SK-N-SH treated with all-trans-retinoic acid at 6 μM for 48 hours (cell line): Measurements from ENCODE around the gene SF3B6.

ENCODE experiments used
- ATAC-seq: fragments of 200-7000 bp; cut with Tn5 transposase; 3 replicates; pipeline ENCODE4 v1.9.1; 2020; ENCODE audit warnings: mild to moderate bottlenecking, moderate library complexity
- ARNTL ChIP-seq: fragments of 450-650 bp; formaldehyde crosslinking; IDR thresholded peaks from 2 replicates; pipeline ENCODE4 v1.5.0; 2020; ENCODE audit warnings: low read depth, mild to moderate bottlenecking, moderate library complexity, borderline replicate concordance
- BACH2 ChIP-seq: fragments of 250-450 bp; sonication (Bioruptor Pico); IDR thresholded peaks from 2 replicates; pipeline ENCODE4 v1.9.0; 2021; ENCODE audit warnings: mild to moderate bottlenecking, borderline replicate concordance
- CSDC2 ChIP-seq: fragments of 250-450 bp; sonication (Bioruptor Pico); IDR thresholded peaks from 2 replicates; pipeline ENCODE4 v1.5.0; 2020; ENCODE audit warnings: mild to moderate bottlenecking, moderate library complexity
- GLIS3 ChIP-seq: fragments of 250-450 bp; sonication (Bioruptor Pico); IDR thresholded peaks from 2 replicates; pipeline ENCODE4 v1.5.0; 2020; ENCODE audit warnings: mild to moderate bottlenecking, moderate library complexity
- ISL1 ChIP-seq: fragments of 250-450 bp; sonication (Bioruptor Pico); IDR thresholded peaks from 2 replicates; pipeline ENCODE4 v2.1.2; 2022; ENCODE audit warnings: mild to moderate bottlenecking, moderate library complexity
- OSR1 ChIP-seq: fragments of 250-450 bp; sonication (Bioruptor Pico); IDR thresholded peaks from 2 replicates; pipeline ENCODE4 v1.8.0; 2022; ENCODE audit warnings: moderate library complexity, mild to moderate bottlenecking, inconsistent platforms
- PATZ1 ChIP-seq: fragments of 250-450 bp; sonication (Bioruptor Pico); IDR thresholded peaks from 2 replicates; pipeline ENCODE4 v1.8.0; 2020; ENCODE audit warnings: mild to moderate bottlenecking, moderate library complexity, borderline replicate concordance
- POU6F1 ChIP-seq: fragments of 250-450 bp; sonication (Bioruptor Pico); IDR thresholded peaks from 2 replicates; pipeline ENCODE4 v1.8.0; 2021; ENCODE audit warnings: low read depth, mild to moderate bottlenecking, moderate library complexity, borderline replicate concordance
- PPARA ChIP-seq: fragments of 250-450 bp; sonication (Bioruptor Pico); IDR thresholded peaks from 2 replicates; pipeline ENCODE4 v1.5.0; 2020; ENCODE audit warnings: mild to moderate bottlenecking, borderline replicate concordance
- RARB ChIP-seq: fragments of 250-450 bp; sonication (Bioruptor Pico); IDR thresholded peaks from 2 replicates; pipeline ENCODE4 v1.8.0; 2021; ENCODE audit warnings: mild to moderate bottlenecking, moderate library complexity
- SNAI2 ChIP-seq: fragments of 250-450 bp; sonication (Bioruptor Pico); IDR thresholded peaks from 2 replicates; pipeline ENCODE4 v1.5.0; 2020; ENCODE audit warnings: mild to moderate bottlenecking, moderate library complexity
- ZC3H10 ChIP-seq: fragments of 250-450 bp; sonication (Bioruptor Pico); IDR thresholded peaks from 2 replicates; pipeline ENCODE4 v1.5.1; 2021; ENCODE audit warnings: mild to moderate bottlenecking, moderate library complexity
- ZFP3 ChIP-seq: fragments of 250-450 bp; sonication (Bioruptor Pico); IDR thresholded peaks from 2 replicates; pipeline ENCODE4 v1.5.0; 2020; ENCODE audit warnings: mild to moderate bottlenecking, moderate library complexity
- ZFP30 ChIP-seq: fragments of 450-650 bp; formaldehyde crosslinking; IDR thresholded peaks from 2 replicates; pipeline ENCODE4 v1.5.0; 2022; ENCODE audit warnings: mild to moderate bottlenecking, moderate library complexity
- ZNF565 ChIP-seq: fragments of 450-650 bp; formaldehyde crosslinking; conservative IDR thresholded peaks from 2 replicates; pipeline ENCODE4 v1.5.0; 2020; ENCODE audit warnings: low read depth, mild to moderate bottlenecking, moderate library complexity
- ZNF70 ChIP-seq: fragments of 450-650 bp; formaldehyde crosslinking; IDR thresholded peaks from 2 replicates; pipeline ENCODE4 v1.5.0; 2020; ENCODE audit warnings: mild to moderate bottlenecking, moderate library complexity
- ZNF8 ChIP-seq: fragments of 450-650 bp; formaldehyde crosslinking; IDR thresholded peaks from 2 replicates; pipeline ENCODE4 v1.5.0; 2020; ENCODE audit warnings: mild to moderate bottlenecking, moderate library complexity
- TF ChIP-seq, protein P1 (sequence below): fragments of 250-450 bp; sonication (Bioruptor Pico); IDR thresholded peaks from 2 replicates; pipeline ENCODE4 v1.5.0; 2020; ENCODE audit warnings: mild to moderate bottlenecking, moderate library complexity
- TF ChIP-seq, protein P2 (sequence below): fragments of 250-450 bp; sonication (Bioruptor Pico); IDR thresholded peaks from 2 replicates; pipeline ENCODE4 v1.5.1; 2020; ENCODE audit warnings: low read depth, mild to moderate bottlenecking, moderate library complexity
- TF ChIP-seq, protein P3 (sequence below): fragments of 250-450 bp; sonication (Bioruptor Pico); IDR thresholded peaks from 2 replicates; pipeline ENCODE4 v1.5.1; 2021; ENCODE audit warnings: mild to moderate bottlenecking, moderate library complexity

Gene SF3B6

GRCh38 chr2:24122366-24123194, 46.5 kb upstream of the SF3B6 start:
- no peak for ATAC-seq
- TF ChIP-seq, protein P1, sequence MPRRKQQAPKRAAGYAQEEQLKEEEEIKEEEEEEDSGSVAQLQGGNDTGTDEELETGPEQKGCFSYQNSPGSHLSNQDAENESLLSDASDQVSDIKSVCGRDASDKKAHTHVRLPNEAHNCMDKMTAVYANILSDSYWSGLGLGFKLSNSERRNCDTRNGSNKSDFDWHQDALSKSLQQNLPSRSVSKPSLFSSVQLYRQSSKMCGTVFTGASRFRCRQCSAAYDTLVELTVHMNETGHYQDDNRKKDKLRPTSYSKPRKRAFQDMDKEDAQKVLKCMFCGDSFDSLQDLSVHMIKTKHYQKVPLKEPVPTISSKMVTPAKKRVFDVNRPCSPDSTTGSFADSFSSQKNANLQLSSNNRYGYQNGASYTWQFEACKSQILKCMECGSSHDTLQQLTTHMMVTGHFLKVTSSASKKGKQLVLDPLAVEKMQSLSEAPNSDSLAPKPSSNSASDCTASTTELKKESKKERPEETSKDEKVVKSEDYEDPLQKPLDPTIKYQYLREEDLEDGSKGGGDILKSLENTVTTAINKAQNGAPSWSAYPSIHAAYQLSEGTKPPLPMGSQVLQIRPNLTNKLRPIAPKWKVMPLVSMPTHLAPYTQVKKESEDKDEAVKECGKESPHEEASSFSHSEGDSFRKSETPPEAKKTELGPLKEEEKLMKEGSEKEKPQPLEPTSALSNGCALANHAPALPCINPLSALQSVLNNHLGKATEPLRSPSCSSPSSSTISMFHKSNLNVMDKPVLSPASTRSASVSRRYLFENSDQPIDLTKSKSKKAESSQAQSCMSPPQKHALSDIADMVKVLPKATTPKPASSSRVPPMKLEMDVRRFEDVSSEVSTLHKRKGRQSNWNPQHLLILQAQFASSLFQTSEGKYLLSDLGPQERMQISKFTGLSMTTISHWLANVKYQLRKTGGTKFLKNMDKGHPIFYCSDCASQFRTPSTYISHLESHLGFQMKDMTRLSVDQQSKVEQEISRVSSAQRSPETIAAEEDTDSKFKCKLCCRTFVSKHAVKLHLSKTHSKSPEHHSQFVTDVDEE (CRISPR knock-in tag) = no peak
- TF ChIP-seq OSR1 (CRISPR knock-in tag) = no peak
- TF ChIP-seq RARB (CRISPR knock-in tag) = no peak
- TF ChIP-seq ZNF565 (CRISPR knock-in tag) = no peak
- TF ChIP-seq, protein P2, sequence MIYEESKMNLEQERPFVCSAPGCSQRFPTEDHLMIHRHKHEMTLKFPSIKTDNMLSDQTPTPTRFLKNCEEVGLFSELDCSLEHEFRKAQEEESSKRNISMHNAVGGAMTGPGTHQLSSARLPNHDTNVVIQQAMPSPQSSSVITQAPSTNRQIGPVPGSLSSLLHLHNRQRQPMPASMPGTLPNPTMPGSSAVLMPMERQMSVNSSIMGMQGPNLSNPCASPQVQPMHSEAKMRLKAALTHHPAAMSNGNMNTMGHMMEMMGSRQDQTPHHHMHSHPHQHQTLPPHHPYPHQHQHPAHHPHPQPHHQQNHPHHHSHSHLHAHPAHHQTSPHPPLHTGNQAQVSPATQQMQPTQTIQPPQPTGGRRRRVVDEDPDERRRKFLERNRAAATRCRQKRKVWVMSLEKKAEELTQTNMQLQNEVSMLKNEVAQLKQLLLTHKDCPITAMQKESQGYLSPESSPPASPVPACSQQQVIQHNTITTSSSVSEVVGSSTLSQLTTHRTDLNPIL (CRISPR knock-in tag) = no peak
- TF ChIP-seq ZNF8 (CRISPR knock-in tag) = no peak
- TF ChIP-seq PATZ1 = no peak

GRCh38 chr2:24121469-24121868, 45.3 kb upstream of the SF3B6 start:
- ATAC-seq = peak; percentile 82
- TF ChIP-seq GLIS3 (CRISPR knock-in tag) = no peak
- TF ChIP-seq ZNF70 (CRISPR knock-in tag) = no peak
- TF ChIP-seq POU6F1 = no peak
- no peak for TF ChIP-seq ARNTL
- TF ChIP-seq, protein P2 (CRISPR knock-in tag) = no peak
- TF ChIP-seq, protein P1 (CRISPR knock-in tag) = no peak
- no peak for TF ChIP-seq CSDC2 (CRISPR knock-in tag)
- TF ChIP-seq SNAI2 = no peak
- no peak for TF ChIP-seq PPARA (CRISPR knock-in tag)
- no peak for TF ChIP-seq PATZ1
- TF ChIP-seq ISL1 (CRISPR knock-in tag) = no peak; the same call in 1 of the 2 replicates
- TF ChIP-seq ZC3H10 = no peak
- TF ChIP-seq BACH2 (CRISPR knock-in tag) = no peak
- no peak for TF ChIP-seq OSR1 (CRISPR knock-in tag)
- TF ChIP-seq ZFP30 = no peak
- no peak for TF ChIP-seq ZFP3 (CRISPR knock-in tag)
- TF ChIP-seq, protein P3, sequence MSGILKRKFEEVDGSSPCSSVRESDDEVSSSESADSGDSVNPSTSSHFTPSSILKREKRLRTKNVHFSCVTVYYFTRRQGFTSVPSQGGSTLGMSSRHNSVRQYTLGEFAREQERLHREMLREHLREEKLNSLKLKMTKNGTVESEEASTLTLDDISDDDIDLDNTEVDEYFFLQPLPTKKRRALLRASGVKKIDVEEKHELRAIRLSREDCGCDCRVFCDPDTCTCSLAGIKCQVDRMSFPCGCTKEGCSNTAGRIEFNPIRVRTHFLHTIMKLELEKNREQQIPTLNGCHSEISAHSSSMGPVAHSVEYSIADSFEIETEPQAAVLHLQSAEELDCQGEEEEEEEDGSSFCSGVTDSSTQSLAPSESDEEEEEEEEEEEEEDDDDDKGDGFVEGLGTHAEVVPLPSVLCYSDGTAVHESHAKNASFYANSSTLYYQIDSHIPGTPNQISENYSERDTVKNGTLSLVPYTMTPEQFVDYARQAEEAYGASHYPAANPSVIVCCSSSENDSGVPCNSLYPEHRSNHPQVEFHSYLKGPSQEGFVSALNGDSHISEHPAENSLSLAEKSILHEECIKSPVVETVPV (CRISPR knock-in tag) = no peak
- TF ChIP-seq ZNF565 (CRISPR knock-in tag) = no peak
